Measurements from ENCODE around the gene AQP12A.
"Not testable (repeated sequence)": the region's sequence is repeated elsewhere in the genome, so short reads cannot be mapped to it uniquely, and the experiment has no call there.

The AQP12A gene

DNA sequence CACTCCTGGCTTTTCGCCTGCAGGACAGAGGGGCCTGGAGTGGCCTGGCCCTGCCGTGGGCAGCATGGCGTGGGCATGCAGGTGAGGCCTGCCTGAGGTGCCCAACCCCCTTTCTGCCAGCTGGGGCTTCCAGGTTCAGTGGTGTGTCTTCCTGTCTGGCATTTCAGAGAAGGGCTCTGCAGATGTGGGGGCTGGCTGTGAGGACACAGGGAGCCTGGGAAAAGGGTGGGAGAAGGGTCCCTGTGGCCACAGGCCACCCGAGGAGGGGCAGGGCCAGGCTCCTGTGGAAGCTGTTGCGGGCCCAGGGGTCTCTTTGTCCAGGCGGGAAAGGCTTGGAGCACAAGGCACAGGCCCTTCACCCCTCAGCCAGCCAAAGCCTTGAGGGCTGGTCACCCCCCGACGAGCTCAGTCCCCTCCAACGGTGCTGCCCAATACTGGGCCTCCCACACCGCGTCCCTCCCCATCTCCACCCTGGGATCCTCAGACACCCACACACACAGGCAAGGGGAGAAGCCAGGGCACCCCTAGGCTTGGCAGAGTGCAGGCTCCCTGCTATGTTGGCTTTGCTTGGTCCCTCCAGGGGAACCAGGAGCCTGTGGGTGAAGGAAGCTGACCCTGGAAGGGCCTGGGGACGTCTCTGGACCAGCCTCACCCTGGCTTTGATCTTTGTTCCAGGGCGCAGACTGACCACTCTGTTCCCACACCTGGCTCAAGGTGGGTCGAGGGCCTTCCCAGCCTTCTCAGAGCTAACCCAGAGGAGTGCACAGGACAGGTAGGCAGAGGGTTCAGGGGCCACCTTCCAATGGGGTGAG, 3.7 kb upstream of the AQP12A start:
- no peak for DNase-seq (ENCODE audit: low spot score)

DNA sequence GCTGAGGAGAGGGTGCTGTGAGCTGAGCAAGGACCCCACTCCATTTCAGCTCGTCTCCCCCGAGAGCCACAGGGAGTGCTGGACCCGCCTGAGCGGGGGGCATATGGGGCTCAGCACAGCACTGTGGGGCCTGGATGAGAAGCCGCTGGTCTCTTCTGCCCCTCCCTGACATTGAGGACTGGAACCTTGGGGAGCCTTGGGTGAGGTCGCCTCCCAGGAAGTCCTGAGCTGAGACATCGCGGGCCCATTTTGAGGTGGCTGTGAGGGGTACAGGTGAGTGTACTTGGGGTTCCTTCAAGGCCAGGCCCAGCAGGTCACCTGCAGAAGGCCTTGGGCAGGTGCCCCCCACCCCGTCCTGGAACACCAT, 3.1 kb upstream of the AQP12A start:
- DNase-seq (ENCODE audit: low spot score): no peak

DNA sequence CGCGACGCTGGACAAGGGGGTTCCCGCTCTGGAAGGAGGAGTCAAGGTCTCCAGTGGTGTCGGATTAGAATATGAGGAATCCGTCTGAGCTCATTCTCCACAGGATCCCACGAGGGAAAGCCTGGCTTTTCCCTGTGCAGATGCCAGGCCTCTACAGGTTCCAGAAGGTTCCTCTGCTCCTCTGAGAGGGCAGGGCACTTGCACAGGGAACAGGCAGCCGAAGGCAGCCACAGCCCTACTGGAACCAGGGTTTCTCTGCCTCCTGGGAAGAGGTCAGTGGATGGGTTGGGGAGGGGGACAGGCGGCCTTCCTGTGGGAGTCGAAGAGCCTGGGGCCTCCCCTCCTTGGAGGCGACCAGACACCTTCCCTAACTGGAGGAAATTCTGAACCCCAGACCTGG, 1.7 kb upstream of the AQP12A start:
- DNase-seq (ENCODE audit: low spot score): no peak

DNA sequence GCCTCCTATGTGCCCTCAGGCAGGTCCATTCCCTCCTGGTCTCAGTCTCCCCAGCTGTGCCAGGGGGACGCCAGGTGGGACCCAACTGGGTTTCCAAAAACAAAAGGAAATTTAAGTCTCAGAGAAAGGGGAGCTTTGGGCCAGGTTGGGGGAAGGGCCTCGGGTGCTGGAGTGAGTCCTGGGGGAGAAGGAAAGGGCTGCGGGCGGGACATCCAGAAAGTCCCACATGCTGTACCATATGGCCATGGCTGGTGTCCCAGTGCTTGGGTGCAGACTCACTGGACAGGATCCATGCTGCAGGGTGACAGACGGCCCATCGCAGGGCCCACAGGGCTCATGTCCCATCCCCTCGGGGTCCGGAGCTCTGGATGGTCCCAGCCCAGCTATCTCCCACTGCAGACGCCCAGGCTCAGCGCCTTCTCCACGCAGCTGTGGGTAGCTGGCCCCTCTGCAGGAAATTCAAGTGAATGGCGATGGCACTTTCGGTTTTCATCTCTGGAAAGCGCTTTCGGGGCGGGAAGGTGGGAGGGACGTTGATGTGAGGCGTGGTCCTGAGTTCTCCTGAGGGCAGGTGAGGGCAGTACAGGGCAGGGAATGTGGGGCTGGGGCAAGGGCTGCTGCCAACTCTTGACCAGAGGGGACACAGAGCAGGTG, 1.1 kb upstream of the AQP12A start:
- DNase-seq (ENCODE audit: low spot score): not testable (repeated sequence)

DNA sequence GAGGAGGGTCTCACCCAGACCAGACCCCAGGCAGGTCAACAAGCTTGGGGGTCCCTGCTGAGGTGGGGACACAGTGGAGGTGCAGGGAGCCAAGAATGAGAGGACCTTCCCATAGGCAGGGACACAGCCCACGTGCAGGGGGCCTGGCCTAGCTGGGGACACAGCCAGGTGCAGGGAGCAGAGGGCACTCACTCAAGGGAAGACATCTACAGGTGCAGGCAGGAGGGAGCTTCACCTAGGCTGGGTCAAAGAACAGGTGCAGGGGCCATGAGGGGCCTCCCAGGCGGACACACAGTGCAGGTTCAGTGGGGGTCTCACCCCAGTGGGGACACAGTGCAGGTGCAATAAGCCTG, 615 bp upstream of the AQP12A start:
- not testable (repeated sequence) for DNase-seq (ENCODE audit: low spot score)

GRCh38 chr2:240692583-240693561, 1.2 kb downstream of the AQP12A start:
- DNase-seq (ENCODE audit: low spot score): not testable (repeated sequence)

DNA sequence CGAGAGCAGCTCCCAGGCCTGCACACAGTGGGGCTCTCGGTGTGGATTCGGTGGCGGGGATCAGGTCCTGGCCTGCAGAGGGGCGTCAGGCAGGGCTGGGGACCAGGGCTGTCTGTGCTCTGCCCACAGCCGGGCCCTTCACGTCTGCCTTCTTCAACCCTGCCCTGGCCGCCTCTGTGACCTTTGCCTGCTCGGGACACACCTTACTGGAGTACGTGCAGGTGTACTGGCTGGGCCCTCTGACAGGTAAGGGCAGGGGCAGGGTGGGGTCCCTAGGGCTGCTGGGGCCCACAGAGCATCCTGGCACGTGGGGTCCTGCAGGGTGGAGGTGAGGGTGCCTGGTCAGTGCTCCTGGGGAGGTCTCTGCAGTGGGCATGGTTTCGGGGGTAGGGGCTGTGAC, 2.6 kb downstream of the AQP12A start:
- not testable (repeated sequence) for DNase-seq (ENCODE audit: low spot score)

- DNase-seq (ENCODE audit: low spot score): not testable (repeated sequence)
These were observed 3.9 kb downstream of the AQP12A start for GRCh38 chr2:240695593-240695992.

DNA sequence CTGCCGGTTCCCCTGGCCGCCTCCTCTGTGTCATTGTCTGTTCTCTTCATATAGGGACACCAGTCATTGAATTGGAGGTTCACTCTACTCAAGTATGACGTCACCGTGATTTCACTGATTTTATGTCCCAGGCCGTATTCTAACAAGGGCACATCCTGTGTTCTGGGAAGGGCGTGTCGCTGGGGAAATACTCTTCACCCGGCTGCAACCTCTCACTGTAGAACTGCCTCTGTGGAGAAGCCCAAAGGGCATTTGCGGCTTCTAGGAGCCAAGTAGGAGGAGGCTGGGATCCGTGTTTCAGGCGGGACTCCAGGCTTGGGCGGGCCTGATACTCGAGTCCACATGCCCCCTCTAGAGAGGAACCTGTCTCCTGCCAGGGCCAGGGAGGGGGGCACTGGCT, 4.8 kb downstream of the AQP12A start:
- DNase-seq (ENCODE audit: low spot score): not testable (repeated sequence)

DNA sequence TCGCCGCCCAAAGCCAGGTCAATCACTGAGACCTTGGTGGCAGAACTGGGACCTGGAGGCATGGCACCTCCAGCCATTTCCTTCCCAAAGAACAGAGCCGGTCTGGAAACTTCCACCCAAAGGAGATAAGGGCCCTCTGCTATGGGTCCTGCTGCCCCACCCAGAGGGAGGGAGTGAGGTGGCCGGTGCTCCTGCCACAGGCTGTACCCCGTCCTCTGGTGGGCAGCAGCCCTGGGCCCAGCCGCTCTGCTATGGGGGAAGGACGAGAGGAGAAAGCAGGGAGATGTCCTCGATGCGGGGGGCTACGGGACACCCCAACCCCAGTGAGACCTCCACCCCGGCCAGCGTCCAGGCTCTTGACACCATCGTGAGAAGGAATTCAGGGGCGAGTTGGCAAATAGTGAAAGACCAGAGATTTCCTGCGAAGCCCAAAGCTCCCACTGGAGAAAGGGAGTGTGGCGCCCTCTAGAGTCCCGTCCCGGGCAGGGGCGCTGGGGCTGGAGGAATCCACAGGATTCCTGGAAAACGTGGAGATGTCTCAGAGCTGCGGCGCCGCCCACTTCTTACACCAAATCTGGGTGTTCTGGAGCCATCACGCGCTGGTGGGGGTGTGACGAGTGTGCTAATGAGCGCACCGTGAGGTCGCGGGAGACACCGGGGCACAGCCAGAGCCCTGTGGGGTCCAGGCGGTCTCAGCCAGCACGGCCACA, 7.3 kb downstream of the AQP12A start:
- DNase-seq (ENCODE audit: low spot score): not testable (repeated sequence)

DNA sequence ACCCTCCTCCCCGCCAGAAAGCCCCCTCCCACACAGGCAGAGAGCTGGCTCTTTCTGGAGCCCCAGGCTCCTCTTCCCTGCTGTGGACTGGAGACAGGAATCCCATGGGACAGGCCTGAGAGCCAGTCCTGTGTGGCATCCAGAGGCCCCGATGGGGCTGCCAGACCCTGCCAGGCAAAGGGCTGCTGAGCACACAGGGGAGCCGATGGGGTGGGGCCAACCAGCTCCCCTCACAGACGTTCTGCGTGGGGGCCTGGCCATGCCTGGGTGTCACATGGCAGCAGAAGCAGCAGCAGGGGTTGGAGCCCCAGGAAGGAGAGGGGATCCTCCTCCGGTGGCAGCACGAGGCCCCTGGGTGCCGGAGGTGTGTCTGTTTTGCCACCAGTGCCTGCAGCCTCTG, 8.2 kb downstream of the AQP12A start:
- not testable (repeated sequence) for DNase-seq (ENCODE audit: low spot score)

- not testable (repeated sequence) for DNase-seq (ENCODE audit: low spot score)
These were observed 8.9 kb downstream of the AQP12A start for GRCh38 chr2:240700616-240701015.

- no peak for DNase-seq (ENCODE audit: low spot score)
These were observed 9.5 kb downstream of the AQP12A start for GRCh38 chr2:240701091-240701735.

DNA sequence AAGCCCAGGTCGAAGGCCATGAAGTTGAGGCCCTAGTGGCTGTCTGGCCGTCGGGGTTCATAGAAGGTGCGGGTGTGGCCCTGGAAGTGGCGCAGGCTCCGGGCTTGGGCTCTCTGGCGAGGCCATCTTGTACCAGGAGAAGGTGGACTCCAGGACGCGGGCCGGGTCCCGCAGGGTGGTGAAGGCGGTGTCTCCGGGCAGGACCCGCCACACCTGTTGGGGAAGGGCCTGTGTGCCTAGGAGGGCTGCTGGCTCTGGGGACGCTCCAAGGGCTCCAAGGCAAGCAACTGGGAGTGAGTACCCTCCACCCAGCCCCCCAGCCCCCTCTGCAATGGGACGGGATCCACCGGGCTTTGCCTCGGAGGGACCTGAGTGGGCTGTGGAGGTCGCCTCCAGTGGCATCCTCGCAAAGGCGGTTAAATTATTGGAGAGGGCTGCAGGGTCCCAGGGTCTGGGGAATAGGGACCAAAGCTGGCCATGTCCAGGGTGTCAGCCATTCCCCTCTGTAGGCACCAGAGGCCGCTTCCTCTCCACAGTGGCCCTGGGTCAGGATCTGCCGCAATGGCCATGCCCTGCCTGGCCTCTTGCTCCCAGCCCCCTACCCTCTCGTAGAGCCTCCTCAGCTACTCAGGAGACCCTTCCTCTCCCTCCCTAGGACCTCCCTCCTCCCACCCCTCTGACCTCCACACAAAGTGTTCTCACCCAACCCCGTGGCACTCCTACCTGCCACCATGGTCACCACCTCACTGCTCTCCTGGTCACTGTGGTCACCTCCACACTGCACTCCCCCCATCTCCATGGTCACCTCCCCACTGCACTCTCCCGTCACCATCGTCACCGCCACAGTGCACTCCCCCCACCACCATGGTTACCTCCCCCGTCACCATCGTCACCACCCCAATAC, 10.3 kb downstream of the AQP12A start:
- no peak for DNase-seq (ENCODE audit: low spot score)

- no peak for DNase-seq (ENCODE audit: low spot score)
These were observed 11.0 kb downstream of the AQP12A start for GRCh38 chr2:240702640-240703011.

- no peak for DNase-seq (ENCODE audit: low spot score)
These were observed 12.0 kb downstream of the AQP12A start for GRCh38 chr2:240703417-240704341.

DNA sequence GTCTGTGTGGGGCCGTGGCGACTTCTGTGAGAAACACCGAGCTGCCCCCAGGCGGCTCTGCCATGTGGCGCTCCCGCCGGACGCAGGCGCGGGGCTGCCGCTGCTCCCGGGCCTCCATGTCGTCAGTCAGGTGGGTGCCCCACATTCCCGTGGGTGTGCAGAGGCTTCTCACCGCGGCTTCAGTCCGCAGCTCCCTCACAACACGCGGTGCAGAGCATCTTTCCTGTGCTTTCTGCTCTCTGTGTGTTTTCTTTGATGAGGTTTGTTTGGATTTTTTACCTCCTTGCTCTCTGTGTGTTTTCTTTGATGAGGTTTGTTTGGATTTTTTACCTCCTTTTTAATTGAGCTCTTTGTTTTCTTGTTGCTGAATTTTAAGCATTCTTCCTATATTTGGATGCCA, 13.0 kb downstream of the AQP12A start:
- DNase-seq (ENCODE audit: low spot score): no peak

GRCh38 chr2:240705204-240705791, 13.6 kb downstream of the AQP12A start:
- DNase-seq (ENCODE audit: low spot score): no peak
